Lower leg skin (tissue), 4 donors: ENCODE data around the gene STX5. TPM values are rescaled to one million over a fixed set of nuclear protein-coding genes. Genes with fewer than 3 reads are reported as not detected.

Experiments used
- DNase-seq, 2 donors: peaks; one replicate each; pipeline ENCODE4 v3.0.0-alpha.2; 2019; ENCODE audit warnings: low spot score in 2 of 2
- H3K4me3 ChIP-seq: fragments of 200-600 bp; sonication (generic); 2 replicates; pipeline ENCODE4 v1.5.1; 2017; ENCODE audit warnings: mild to moderate bottlenecking, low read depth; ENCODE audit not compliant: poor library complexity, severe bottlenecking
- CTCF ChIP-seq, 3 donors: fragments of 450-650 bp; IDR thresholded peaks; one replicate each; pipeline ENCODE4 v1.5.1; 2016; ENCODE audit warnings: antibody characterized with exemption in 3 of 3, mild to moderate bottlenecking in 3 of 3, moderate library complexity in 2 of 3
- POLR2A ChIP-seq, 2 donors: fragments of 450-650 bp; IDR thresholded peaks; one replicate each; pipeline ENCODE4 v1.6.1; 2016 to 2017; ENCODE audit warnings: antibody characterized with exemption in 2 of 2, mild to moderate bottlenecking in 1 of 2, moderate library complexity in 1 of 2
- WGBS, 2 donors: methylation state at CpG; one replicate each; pipeline ENCODE4 v1.1.5; 2018; 5-methylcytosine and 5-hydroxymethylcytosine counted together
- intact Hi-C: fragments of 100-400 bp; cut with DNase I; formaldehyde crosslinking; loops from one replicate; pipeline ENCODE4 v1.15.0; 2023; ENCODE audit warnings: low total_unique reads
- total RNA-seq, 4 donors: library from RNA; depleted of rRNA; stranded (reverse); fragments of >200 nt; gene quantifications; one replicate each; pipeline ENCODE4 v1.1.0, GENCODE V29; 2016

The STX5 gene
- total RNA-seq, 4 donors from 2014 or later: 30.0 to 47.4 (median 38.4) TPM

GRCh38 chr11:62792202-62792575 lies 39.7 kb downstream of the STX5 start:
- WGBS, 2 donors: 22 to 25% methylated on average over 11 of the region's 11 CpGs
- intact Hi-C loops: loop anchor here (10.0 kb wide), 1 partner anchor 63 kb away; no protein-coding TSS in a partner anchor

GRCh38 chr11:62791501-62792201 lies 40.2 kb downstream of the STX5 start, which contains the start of gene TMEM223:
TMEM223 (minus strand) TSS chr11:62792006; CDS start chr11:62791994, 12 bp downstream.
- WGBS, 2 donors: 0% methylated on average over 48 to 54 of the region's 58 CpGs
- no peak for TF ChIP-seq CTCF (IDR thresholded peaks at IDR 0.05)
- no peak for TF ChIP-seq POLR2A (IDR thresholded peaks at IDR 0.05)
- H3K4me3 ChIP-seq: peak within 1 kb of the TSS; percentile 77
- intact Hi-C loops: loop anchor here (10.0 kb wide), 1 partner anchor 63 kb away; no protein-coding TSS in a partner anchor
- peak; percentile 79 to 97 for DNase-seq

More at GRCh38 chr11:62792202-62792575, 39.7 kb downstream of the STX5 start:
- no peak for DNase-seq
- TF ChIP-seq POLR2A (IDR thresholded peaks at IDR 0.05): no peak
- no peak for TF ChIP-seq CTCF (IDR thresholded peaks at IDR 0.05)
- no peak overlapping the region for H3K4me3 ChIP-seq

GRCh38 chr11:62789576-62789975 lies 42.3 kb downstream of the STX5 start:
- 51 to 61% methylated on average over 3 of the region's 3 CpGs for WGBS, 2 donors

GRCh38 chr11:62788991-62789390 lies 42.9 kb downstream of the STX5 start:
- no peak overlapping the region for H3K4me3 ChIP-seq
- no peak for TF ChIP-seq CTCF (IDR thresholded peaks at IDR 0.05)
- no peak for TF ChIP-seq POLR2A (IDR thresholded peaks at IDR 0.05)
- 60 to 73% methylated on average over 5 of the region's 5 CpGs for WGBS, 2 donors
- intact Hi-C loops: no loop called here
- no peak for DNase-seq

More at GRCh38 chr11:62789576-62789975, 42.3 kb downstream of the STX5 start:
- intact Hi-C loops: no loop called here
- no peak overlapping the region for H3K4me3 ChIP-seq
- DNase-seq: no peak
- TF ChIP-seq CTCF (IDR thresholded peaks at IDR 0.05) (no peak), POLR2A (IDR thresholded peaks at IDR 0.05) (no peak)

GRCh38 chr11:62787005-62787759 lies 44.7 kb downstream of the STX5 start, which contains the start of gene TMEM179B:
TMEM179B (plus strand) TSS chr11:62787402; CDS start chr11:62787432, 30 bp downstream.
- intact Hi-C loops: no loop called here
- peak within 1 kb of the TSS; percentile 72 for H3K4me3 ChIP-seq
- peak; percentile 99 to 100 for DNase-seq
- peak in 1 of 2 donors; percentile 87 for TF ChIP-seq POLR2A (IDR thresholded peaks at IDR 0.05)
- TF ChIP-seq CTCF (IDR thresholded peaks at IDR 0.05): peak in 1 of 3 donors; percentile 9
- 0% methylated on average over 52 to 84 of the region's 88 CpGs for WGBS, 2 donors
